UCSD-AML1 (cell line): Measurements from ENCODE around the gene BCAP31.

ENCODE experiments used
- DNase-seq: peaks from one replicate; lab custom pipeline; 2025; ENCODE audit not compliant: unreplicated experiment; lab: John Stamatoyannopoulos, UW

The BCAP31 gene

DNA sequence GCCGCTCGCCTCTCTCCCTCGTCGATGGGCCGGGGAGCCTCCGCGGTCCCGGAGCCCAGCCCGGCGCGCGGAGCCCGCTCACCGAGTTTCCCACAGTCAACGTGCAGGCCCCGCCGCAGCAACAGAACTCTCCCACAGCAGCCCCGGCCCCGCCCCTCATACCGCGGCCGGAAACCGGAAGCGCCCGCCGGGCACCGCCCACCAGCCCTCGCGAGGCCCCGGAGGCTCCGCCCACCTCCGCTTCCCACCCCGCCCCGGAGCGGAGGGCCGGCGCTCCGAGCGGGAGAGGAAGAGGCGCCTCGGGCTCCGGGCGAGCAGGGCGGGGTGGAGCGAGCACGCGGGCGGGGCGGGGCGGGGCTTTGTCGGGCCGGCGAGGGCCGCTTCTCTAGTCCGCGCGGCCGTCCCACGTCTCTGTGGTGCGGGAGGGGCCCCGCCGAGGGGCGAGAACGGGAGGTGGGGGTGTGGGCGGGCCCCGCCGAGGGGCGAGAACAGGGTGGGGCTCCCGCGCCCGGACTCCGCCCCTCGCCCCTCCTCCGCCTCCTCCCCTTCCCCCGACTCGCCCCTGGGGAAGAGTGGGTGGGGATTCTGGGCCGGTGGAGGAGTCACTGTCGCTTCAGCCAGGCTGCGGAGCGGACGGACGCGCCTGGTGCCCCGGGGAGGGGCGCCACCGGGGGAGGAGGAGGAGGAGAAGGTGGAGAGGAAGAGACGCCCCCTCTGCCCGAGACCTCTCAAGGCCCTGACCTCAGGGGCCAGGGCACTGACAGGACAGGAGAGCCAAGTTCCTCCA is at the start of gene BCAP31, which contains the start of gene ABCD1:
BCAP31 (minus strand) TSS at position 136 of the 787 bp plus-strand sequence. CDS start 1,143 bp downstream, outside the sequence.
ABCD1 (plus strand) TSS at position 605 of the 787 bp plus-strand sequence. CDS start 411 bp downstream, outside the sequence.
- DNase-seq: peak; percentile 96

DNA sequence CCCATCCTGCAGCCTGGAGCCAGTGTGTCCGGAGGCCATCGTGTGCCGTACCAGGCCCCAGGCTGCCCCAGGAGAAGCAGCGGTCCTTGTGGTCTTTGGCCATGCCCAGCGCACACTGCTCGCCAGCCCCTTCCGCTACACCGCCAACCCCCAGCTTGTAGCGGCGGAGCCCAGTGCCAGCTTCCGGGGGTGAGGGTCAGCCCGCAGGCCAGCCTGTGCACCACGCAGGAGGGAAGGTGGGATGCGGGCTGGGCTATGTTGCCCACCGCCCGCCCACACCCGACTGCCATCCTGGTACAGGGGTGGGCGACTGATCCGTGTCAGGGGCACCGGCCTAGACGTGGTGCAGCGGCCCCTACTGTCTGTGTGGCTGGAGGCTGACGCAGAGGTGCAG is 49.0 kb upstream of the BCAP31 start:
- no peak for DNase-seq

DNA sequence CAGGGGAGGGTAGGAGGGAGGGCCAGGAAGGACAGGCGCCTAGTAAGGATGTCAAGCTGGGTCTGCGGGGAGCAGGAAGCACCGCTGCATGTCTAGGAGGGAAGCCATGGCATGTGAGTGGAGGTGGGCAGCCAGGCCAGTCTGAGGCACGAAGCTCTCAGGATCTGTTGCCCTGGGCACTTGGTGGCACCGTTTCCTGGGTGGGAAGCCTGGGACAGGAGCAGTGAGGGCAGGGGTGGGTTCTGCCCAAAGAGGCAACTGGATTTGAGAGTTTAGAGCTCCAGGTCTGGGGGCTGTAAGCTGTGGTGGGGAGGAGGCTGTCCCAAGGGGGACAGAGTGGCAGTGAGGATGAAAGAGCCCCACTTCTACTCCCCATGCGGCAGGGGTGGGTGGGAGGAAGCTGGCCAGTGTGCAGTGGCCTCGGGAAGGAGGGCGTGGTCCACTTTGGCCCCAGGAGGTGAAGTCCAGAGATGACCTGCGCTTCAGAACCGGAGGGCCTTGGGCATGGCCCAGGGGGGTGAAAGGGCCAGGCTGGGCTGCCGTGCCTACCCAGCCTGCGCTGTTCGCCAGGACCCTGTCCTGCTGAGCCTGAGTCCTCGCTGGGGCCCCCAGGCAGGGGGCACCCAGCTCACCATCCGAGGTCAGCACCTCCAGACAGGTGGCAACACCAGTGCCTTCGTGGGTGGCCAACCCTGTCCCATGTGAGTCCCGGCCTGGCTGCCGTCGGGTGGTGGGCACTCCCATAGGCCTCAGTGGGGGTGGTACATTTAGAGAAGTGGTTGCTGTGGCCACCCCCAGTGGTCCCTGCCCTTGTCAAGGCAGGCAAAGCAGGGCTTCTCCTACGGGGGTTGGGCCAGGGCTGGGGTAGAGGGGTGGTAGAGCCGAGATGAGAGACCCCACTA is 48.4 kb upstream of the BCAP31 start:
- no peak for DNase-seq

DNA sequence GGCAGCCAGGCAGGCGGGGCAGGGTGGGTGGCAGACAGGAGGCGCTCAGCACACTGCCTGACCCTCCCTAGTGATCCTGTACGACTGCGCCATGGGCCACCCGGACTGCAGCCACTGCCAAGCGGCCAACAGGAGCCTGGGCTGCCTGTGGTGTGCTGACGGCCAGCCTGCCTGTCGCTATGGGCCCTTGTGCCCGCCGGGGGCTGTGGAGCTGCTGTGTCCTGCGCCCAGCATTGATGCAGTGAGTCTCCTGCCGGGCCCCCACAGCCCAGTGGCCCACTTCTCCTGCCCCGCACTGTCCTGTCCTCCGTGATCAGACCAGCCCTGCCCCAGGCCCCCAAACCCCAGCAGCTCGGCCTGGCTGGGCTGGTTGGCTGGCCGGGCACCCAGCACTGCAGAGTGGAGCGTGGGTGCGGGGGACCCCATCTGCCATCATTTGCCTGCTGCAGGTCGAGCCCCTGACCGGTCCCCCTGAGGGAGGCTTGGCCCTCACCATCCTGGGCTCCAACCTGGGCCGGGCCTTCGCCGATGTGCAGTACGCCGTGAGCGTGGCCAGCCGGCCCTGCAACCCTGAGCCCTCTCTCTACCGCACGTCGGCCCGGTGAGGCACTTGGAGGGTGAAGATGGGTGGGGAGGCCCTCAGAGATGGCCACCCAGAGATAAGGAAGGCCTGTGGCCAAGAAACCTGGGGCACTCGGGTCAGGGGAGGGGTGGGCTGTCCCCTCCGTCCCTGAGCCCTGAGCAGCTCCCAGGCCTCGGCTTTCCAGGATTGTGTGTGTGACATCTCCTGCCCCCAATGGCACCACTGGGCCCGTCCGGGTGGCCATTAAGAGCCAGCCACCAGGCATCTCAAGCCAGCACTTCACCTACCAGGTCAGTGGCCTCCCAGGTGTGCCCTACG is 47.5 kb upstream of the BCAP31 start:
- DNase-seq: no peak

DNA sequence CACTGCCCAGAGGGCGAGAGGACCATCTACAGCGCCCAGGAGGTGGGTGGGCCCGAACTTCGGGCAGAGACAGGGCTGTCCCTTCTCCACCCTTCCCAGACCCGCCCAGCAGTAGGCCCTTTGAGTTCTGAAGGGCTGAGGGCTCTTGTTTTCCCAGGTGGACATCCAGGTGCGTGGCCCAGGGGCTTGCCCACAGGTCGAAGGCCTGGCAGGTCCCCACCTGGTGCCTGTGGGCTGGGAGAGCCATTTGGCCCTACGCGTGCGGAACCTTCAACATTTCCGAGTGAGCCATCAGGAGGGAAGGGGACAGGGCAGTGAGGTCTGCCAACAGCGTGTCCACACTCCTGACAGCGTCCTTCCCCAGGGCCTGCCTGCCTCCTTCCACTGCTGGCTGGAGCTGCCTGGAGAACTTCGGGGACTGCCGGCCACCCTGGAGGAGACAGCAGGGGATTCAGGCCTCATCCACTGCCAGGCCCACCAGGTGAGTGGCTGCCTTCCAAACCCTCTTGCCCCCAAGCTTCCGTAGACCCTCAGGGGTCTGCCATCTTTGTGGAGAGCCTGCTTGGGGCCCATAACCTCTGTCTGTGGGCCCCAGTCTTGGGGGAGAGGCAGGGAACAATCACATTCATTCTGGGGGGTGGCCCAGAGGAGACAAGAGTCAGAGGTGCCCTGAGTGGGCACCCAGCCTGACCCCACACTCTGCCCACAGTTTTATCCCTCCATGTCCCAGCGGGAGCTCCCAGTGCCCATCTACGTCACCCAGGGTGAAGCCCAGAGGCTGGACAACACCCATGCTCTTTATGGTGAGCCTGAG is 46.6 kb upstream of the BCAP31 start:
- no peak for DNase-seq

DNA sequence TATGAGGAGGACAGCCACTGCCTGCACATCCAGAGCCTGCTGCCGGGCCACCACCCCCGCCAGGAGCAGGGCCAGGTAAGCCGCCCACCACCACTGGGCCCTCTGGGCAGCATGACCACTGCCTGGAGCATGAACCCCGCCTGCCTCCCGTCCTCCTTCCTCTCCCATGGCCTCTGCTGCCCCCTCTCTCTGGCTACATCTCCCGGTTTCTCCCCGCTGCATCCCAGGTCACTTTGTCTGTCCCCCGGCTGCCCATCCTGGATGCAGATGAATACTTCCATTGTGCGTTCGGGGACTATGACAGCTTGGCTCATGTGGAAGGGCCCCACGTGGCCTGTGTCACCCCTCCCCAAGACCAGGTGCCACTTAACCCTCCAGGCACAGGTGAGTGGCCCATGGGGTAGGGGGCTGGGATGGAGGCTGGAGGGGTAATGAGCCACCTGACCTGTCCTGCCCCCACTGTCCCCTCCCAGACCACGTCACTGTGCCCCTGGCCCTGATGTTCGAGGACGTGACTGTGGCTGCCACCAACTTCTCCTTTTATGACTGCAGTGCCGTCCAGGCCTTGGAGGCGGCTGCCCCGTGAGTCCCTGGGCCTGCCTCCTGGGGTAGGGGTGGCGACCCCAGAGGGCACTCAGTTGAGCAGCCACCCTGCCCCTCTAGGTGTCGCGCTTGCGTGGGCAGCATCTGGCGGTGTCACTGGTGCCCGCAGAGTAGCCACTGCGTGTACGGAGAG is 45.8 kb upstream of the BCAP31 start:
- DNase-seq: no peak

DNA sequence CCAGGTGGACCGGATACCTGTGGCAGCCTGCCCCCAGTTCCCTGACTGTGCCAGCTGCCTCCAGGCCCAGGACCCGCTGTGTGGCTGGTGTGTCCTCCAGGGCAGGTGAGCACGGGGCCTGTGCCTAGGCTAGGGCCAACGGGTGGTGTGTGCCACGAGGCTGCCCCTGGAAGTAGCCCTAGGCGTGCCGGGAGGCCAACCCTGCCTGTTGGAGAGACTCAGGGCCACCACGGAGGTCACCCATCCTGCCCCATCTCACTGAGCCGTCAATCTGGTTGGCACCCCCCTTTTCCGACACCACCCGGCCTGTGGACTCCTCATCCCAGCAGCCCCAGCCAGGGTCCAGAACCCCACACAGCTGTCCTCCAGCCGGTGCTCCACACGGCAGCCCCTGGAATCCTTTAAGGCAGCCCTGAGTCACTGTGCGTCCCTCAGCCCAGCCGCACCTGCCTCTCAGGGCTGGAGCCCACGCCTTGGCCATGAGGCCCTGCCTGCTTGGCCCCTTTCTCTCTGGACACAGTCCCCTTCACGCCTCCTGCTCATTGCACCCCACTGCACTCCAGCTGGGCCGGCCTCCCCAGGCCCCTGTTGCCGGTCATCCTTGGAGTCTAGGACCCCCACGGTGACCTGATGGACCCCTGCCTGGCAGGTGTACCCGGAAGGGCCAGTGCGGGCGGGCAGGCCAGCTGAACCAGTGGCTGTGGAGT is 45.1 kb upstream of the BCAP31 start:
- DNase-seq: no peak

DNA sequence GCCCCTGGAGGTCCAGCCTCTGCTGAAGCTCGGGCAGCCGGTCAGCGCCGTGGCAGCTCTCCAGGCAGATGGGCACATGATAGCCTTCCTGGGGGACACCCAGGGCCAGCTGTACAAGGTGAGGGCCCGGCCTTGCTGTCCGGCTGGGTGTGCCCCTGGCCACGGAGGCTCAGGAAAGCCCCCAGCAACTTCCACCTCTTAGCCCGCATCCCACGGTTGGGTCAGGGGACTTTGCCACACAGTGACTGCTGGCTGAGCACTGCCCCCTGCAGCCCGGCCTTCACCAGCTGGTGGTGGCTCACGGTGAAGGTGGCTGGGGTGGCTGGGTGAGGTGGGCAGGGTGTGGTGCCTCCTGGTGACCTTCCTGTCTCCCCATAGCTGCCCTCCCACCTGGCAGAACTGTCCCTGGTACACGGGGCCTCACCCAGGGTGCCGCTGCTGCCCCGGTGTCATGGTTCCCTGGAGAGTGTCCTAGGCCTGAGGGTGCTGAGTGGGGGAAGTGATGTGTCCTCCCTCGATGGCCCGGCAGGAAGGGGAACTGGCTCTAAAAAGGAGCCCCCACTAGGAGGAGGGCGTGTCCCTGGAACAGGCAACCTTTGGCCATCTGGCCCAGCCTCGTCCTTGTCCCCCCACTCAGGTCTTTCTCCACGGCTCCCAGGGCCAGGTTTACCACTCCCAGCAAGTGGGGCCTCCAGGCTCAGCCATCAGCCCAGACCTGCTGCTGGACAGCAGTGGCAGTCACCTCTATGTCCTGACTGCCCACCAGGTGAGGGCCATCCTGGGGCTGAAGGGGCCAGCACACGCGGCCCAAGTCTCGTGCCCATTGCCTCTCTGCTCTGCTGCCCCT is 44.3 kb upstream of the BCAP31 start:
- DNase-seq: no peak

DNA sequence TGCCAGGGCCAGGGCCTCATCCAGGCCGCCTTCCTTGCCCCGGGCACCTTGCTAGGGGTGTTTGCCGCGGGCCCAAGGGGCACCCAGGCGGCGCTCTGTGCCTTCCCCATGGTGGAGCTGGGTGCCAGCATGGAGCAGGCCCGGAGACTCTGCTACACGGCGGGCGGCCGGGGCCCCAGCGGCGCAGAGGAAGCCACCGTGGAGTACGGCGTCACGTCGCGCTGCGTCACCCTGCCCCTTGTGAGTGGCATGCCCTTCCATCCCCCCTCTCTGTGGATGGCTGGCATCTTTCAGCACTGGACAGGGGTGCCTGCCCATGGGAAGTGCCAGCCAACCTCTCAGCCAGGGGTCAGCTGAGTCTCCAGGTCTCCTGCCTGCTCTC is 43.5 kb upstream of the BCAP31 start:
- DNase-seq: no peak

DNA sequence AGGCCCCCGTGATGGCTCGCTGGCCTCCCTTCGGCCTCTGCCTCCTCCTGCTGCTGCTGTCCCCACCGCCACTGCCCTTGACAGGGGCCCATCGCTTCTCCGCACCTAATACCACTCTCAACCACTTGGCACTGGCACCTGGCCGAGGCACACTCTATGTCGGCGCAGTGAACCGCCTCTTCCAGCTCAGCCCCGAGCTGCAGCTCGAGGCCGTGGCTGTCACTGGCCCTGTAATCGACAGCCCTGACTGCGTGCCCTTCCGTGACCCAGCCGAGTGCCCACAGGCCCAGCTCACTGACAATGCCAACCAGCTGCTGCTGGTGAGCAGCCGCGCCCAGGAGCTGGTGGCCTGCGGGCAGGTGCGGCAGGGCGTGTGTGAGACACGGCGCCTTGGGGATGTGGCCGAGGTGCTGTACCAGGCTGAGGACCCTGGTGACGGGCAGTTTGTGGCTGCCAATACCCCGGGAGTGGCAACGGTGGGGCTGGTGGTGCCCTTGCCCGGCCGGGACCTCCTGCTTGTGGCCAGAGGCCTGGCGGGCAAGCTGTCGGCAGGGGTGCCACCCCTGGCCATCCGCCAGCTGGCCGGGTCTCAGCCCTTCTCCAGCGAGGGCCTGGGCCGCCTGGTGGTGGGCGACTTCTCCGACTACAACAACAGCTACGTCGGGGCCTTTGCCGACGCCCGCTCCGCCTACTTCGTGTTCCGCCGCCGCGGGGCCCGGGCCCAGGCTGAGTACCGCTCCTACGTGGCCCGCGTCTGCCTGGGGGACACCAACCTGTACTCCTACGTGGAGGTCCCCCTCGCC is 42.9 kb upstream of the BCAP31 start:
- DNase-seq: no peak

DNA sequence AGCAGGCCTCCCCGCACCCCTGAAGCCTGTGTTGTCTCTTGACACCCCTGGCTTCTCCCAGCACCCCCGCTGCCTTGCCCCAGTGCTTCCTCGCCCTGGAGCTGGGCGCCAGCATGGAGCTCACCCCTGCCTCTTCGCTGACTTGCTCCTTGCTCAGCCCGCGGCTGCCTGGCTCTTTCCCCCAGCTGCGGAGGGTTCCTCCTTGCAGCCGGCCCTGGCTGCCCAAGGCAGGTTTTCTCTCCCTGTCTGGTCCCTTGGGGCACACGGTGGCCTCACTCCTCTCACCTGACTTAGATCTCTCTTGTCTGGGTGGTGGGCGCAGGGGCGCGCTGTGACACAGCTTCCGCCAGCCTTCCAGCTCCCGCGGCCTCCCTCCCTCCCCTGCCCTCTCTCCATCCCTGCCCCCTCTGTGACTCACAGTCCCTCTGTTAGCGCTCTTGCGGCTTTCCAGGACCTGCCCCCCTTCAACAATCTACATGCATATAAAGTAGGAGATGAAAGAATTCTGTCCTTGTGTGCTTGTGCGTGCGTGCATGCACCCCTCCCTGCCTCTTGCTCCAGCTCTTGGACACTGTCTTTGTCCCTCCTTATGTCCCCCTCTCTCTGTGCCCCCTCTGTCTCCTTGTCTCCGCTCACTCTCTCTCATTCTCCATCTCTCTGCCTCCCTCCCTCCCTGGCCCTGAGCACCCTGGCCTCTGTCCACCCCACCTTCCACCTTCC is 42.1 kb upstream of the BCAP31 start:
- peak; percentile 65 for DNase-seq

DNA sequence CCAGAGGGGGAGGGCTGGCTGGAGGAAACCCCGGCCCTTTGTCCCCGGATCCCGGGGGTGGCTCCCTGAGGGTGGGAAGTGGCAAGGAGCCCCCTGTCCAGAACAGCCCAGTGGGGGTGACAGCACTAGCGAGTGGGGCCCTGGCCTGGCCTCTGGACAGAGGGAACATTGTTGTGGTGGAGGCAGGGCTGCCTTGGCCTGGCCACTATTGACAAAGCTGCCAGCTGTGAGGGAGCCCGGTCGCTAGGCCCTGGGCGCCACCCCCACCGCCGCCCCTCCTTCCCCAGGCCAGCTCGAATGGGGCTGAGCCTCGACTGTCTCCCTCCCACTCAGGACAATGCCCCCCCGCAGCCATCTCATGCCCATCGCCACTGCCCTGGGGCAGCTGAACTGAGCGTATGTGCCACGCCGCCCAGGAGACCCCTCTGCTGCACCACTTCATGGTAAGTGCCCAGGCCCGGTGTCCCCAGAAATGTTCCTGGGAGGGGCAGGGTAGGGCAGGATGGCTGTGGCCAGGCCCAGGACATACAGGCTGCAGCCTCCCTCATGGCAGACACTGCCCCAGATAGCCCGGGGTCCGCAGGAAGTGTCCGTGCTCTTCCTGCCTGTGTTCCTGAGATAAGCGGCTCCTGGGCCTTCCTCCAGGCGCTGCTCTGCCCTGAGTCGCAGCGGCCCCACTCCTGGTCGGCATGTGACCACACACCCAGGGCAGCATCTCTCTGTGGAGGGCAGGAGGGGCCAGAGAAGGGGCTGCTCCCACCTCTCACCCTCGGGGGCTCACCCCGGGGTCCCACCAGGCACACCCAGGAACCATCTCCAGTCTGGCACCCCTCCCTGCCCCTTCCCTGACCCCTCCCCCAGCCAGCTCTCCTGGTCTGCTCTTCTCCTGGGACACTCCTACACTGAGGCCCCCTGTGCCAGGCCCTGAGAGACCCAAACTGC is 41.2 kb upstream of the BCAP31 start:
- DNase-seq: peak; percentile 45

DNA sequence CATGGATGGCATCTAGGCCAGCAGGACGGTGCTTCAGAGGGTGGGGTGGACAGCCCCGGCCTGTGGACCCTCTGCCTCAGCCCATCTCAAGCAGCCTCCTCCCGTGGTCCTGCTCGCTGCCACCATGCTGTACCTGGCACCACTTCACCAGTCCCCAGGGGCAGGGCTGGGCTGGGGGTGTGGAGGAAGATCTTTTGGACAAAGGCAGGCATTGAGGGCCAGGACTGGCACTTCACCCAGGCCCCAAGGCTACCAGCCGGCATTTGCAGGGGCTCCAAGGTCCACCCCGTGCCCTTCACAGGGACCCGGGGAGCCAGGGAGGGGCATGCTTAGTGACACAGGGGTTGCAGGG is 40.6 kb upstream of the BCAP31 start:
- no peak for DNase-seq

DNA sequence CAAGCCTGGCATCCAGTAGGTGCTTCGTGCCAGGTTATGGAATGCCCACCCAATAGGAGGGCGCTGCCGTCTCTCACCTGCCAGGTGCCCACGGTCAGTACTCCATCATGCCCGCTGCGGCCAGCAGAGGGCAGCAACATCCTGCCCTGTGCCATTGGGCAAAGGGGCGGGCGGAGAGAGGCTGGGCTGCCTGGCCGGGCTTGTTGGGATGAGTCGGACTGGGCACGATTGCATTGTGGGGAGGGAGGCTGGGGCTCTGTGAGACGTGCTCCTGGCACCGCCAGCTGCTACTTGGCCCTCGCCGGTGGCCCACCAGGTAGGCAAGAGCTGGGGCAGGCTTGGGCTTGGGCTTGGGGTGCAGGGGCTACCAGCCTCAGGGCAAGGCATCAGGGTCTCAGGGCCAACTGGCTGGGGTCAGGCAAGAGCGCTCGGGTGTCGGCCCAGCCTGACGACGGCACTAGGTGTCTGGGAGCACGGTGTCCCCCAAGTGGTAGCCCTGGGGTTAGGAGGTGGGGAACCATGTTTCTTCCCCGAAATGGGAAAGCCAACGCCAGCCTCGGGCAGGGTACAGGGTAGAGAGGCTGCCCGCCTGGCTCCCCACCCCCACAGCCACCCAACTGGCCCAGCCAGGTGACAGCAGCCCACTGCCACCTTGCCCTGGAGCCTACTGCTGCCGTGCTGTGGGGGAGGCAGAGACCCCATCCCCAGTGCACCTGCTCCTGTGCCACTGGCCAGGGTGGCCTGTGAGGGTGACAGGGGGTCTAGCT is 40.0 kb upstream of the BCAP31 start, which contains the start of gene PLXNB3:
PLXNB3 (plus strand) TSS at position 261 of the 767 bp plus-strand sequence. CDS start 1,287 bp downstream, outside the sequence.
- peak; percentile 77 for DNase-seq
